Activated CD4-positive, alpha-beta T cell treated with anti-CD3 and anti-CD28 coated beads for 4 hours (primary cell): ENCODE results near the gene RBP4.

Experiments
- DNase-seq, 2 donors: peaks; one replicate each; pipeline ENCODE4 v3.0.0-alpha.2; 2020

Gene RBP4

DNA sequence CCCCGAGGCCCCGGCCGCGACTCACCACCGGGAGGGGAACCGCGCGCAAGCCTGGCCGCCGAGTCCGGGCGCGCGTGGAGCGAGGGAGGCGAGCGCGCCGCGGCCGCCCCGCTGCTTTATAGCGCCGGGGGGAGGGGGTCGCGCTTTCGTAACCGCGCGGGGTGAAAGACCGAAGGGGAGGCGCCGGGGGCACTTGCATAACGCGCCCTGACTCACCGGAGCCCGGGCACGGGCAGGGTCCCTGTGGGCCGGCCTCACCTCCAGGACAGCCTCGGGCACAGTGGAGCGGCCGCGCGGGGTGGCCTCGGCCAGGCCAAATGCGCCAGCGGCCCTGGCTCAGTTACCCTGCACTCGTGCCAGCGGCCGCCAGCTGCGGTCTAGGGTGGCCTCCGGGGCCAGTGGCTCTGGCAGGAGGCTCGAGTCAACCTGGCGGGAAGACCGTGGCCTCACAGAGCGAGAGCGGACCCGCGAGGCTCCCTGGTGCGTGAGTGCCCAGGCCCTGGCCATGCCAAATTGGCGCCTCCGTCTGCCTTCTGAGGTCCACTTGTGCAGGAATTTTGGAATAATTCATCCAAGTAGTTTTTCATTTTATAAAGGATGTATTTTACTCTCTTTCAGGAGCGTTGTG is at the start of gene RBP4:
RBP4 (minus strand) TSS at position 90 of the 628 bp plus-strand sequence. CDS start 207 bp downstream, outside the sequence.
- DNase-seq, result no peak

DNA sequence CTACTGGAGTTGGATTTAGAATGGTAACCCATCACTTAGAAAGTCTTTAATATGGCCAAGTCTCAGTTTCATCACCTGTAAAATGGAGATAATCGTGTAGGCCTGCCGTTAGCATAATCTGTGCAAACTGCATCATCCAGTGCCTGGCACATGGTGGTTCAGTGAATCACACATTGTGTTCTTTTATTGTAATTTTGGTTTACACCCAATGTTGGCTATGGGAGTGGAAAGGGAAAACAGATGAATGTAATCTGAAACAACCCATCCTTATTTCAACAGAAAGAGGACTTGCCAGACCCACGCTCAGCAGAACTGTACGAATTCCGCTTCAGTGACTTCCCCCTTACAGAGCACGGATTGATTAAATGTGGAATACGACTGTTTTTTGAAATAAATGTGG is 38.8 kb upstream of the RBP4 start:
- no peak for DNase-seq

DNA sequence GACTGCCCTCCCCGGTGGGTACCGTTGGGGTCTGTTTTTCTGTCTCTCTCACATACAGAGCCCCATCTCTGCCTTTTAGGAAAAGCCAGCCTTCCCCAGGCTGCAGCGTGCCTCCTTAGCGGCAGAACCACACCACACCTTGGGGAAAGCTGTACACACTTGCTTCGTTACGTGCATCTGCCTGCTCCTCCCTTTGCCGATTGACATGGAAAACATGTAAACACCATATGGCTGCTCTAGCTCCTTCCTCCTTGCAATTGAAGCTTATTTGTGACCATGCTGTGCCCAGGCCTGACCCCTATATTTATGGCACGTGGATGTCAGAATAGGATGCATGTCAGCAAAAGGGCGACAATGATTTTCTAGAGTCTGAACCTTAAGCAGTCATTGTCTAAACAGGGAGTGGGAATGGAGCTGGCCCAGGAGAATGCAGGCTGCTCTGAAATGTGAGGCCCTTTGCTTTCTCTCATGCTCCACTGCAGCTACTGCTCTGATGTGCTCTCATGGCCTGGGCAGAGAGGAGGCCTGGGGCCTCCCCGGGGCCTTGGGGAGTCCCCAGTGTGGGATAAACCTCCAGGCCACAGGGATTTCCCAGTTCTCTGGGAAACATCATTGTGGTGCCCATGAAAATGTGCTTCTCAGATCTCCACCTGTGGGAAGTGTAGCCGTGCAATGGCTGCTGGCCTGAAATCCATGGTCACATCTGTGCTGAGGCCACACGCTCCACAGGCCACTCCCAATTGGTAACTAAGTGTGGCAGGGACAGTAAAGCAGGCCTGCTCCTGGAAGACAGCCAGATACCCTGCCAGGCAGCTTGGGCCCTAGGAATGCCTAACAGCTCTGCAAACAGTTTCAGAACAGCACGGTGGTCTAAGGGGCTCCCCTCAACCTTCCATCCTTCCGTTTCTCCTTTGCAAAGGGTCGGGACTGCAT is 29.9 kb upstream of the RBP4 start:
- no peak for DNase-seq

DNA sequence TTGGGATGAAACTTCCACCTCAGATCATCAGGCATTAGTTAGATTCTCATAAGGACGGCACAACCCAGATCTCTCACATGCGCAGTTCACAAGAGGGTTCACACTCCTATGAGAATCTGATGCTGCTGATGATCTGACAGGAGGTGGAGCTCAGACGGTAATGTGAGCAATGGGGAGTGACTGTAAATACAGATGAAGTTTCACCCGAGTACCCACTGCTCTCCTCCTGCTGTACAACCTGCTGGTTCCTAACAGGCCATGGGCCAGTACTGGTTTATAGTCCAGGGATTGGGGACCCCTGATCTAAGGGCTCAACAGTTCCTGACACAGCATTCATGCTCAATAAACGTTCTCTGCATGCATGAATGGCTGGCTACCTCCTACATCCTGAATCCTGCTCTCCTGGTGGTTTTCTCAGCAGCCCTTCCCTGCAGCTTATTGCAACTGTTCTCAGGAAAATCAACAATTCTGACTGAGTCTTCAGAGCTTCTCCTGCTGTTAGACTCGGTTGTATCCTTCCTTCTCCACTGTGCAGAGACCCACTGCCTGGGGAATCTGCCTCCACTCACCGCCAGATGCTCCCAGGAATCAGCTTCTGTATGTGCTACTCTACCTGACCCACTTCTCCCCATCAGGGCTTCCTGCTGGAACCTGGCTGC is 28.7 kb upstream of the RBP4 start:
- DNase-seq, result no peak

DNA sequence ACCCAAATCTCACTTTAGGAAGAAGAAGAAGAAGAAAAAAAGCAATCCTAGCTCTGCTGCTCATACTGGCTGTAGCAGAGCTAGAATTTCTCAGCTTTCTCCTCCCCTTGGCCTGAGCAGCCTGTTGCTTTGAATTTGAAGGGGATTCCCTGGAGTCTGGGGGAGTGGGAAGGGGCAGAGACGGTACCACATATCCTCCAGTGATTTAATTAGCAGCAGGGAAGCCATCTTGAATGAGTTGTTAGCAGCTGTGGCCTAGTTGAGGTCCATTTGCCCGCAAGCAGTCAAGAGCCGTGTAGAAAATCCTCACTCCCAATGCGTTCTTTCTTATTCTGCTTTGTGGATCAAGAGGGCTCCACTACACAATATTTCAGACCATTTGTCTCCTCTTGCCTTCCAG is 27.8 kb upstream of the RBP4 start:
- DNase-seq, result no peak

DNA sequence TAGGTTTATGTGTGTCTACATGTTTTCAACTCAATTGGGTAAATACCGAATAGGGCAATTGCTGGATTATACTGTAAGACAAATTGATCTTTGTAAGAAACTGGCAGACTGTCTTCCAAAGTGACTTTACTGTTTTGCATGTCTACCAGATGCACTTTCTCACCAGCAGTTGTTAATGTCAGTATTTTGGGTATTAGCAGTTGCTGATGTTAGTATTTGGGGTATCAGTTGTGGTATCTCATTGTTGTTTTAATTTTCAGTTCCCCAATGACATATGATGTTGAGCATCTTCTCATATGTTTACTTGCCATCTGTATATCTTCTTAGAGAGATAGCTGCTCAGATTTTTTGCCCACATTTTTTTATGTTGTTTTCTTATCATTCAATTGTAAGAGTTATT is 21.9 kb upstream of the RBP4 start:
- DNase-seq, result no peak

DNA sequence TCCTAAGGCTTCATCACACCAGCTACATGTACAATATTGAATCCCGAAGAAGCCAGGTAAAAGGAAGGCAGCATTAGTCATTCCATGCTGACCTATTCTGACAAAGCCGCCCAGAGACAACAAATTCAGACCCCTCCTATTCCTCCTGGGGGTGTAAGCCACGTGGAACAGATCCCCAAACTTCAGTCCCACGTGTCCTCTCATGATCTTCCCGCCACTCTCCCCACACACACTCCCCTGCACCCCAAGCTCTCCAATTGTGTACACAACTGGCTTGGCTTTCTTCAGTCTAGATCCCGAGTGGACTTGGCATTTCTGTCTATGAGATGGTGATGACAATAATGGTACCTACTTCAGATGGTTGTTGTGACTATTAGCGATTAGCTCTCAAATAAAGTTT is 19.9 kb upstream of the RBP4 start:
- no peak for DNase-seq

DNA sequence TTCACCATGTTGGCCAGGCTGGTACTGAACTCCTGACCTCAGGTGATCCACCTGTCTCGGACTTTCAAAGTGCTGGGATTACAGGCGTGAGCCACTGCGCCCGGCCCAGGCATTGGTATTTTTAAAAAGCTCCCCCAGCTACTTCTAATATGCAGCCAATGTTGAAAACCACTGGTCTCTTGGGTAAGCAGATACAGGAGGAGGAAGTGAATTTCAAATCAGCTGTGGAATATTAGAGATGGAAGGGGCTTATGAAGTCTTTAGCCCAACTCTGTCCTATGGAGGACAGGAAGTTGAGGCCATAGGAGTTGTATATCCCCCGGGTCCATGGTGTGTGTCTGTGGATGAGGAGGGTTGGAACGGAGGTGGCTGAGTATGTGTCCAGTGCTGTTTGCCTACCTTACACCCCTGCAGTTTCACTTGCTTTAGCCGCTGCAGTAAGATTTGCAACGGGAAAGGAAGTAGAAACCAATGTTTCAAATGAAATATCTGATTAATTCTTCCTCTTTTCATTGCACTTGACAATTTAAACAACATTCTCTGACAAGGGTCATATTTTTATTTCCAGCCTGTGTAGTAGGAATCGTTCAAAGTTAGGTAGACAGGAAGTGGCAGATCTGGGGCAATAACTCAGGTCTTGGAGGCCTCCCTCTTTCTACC is 14.7 kb upstream of the RBP4 start:
- no peak for DNase-seq

DNA sequence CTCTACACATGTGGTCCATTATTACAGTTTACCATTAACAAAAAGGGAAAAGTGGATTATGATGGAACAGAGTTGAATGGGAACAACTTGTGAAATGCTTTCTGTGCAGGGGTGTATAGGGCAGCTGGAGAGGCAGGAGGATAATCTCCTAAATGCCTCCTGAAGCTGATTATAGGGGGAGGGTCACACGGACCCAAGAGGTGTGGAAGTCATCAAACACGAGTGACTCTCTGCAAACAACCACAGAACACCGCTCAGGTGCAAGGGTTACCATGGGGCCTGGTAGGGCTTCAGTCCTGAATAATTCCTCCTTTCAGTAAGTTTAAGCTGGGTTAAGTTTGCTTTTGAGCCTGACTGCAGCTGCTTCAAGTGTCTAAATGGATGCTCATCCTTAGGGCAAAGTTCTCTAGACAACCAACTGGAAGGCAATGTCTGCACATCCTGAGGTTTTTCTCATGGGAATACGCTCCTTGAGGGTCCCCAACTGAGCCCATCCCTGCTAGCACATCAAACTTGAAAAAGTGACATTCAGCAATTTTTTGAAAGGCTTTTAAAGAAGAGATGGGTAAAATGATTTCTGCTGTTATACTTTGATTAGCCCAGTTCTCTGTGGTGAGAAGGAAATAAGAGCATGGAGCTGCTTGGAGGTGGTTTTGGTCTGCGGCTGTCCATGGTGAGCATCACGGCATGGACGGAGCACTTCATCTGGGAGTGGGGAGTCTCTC is 13.2 kb upstream of the RBP4 start:
- DNase-seq, result no peak

DNA sequence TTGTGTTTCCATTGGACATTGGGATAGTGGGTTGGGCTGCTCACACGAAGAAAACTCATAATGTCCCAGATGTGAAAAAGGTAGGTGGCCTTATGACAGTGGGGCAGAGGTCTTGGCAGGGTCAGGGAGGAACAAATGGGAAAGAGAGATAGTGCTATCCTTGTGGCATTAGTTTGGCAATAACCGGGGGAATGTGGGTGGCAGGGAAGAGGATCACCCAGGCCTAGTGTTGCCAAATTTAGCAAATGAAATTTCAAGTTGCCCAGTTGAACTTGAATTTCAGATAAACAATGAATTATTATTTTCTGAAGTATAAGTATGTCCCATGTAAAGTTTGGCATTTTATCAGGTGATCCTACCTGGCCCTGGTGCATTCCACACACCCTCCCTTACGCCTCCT is 12.1 kb upstream of the RBP4 start:
- DNase-seq, result no peak

DNA sequence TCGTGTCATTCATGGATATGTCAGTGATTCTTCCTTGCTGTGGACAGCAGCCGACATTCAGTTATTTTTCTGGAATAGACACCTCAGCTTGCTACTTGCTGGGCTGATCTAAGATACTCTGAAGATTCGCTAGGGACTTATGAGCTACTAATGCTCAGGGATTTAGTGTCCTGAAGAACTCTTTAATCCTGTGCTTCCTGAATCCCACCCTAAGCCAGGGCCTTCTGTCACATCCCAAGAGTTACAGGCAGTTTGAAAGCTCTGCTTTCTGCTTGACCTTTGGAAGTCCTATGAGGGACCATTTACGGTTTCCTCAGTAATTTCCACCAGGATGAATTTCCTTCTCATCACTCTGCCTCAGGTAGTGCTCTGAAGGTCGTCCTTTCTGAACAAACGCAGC is 11.3 kb upstream of the RBP4 start, which contains the start of gene PDE6C:
PDE6C (plus strand) TSS at position 227 of the 400 bp plus-strand sequence. CDS start 189 bp downstream, outside the sequence.
- no peak for DNase-seq

DNA sequence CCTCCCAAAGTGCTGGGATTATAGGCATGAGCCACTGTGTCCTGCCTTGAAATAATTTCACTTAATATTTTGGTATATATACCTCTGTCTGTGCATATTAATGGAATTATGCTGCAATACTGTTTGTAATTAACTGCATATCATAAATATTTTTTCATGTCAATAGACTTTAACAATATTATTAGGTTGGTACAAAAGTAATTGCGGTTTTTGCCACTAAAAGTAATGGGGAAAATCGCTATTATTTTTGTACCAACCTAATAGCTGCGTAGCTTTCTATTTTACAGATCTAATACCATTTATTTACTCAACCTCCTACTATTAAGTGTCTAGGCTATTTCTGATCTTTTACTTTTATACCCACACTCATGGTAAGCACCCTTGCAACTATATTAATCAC is 7.4 kb upstream of the RBP4 start:
- DNase-seq, result no peak

DNA sequence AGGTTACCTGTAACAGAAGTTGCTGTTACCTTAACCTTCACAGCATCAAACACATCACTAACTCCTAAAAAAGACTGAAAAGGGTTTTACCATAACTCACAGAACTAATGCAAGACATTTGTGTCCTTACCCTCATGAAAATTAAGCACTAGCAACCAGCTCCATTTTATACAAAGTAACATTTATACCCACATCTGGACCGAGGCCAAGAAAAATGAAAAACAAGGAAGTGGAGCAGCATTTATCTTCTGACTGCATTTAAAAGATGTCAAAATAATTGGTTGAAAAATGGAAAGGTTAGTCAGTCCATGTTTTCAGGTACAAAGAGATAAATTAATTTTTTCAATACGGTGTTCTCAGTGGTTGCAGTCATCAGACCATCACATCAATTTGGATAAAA is 3.1 kb upstream of the RBP4 start:
- DNase-seq, result no peak

DNA sequence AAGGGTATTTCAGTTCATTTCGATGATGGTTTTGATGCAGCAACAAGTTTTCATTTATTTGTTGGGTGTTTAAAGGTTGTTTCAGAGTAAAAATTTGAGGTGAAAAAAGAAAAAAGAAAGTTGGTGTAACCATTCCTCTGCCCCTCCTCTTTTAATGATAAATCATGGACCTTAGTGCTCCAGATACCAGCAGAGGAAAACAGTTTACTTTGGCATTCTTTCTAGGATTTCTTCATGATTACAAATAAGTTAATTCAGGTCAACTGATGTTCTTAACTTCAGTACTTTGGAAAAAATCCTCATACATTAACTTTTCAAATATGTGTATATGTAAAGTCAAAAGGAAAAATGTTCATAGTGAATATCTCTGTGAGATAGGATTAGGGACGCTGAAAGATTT is 2.0 kb upstream of the RBP4 start:
- no peak for DNase-seq

DNA sequence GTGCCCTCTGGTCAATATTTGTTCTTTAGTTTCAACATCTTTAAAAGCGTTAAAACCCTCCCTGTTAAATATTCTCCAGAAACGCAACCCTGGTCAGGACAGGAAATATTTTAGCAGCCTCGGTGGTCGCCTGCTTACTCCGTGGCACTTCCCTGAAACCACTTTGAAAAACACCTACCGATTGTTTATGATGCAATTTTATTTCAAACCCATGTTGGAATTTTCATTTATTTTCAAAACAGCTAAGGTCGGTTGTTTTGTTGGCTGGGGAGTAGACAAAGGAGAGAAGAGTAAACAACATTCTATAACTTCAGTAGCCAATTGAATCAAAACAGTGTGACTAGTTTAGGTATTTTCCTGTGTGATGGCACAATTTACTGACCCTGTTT is 733 bp upstream of the RBP4 start:
- DNase-seq, result no peak

DNA sequence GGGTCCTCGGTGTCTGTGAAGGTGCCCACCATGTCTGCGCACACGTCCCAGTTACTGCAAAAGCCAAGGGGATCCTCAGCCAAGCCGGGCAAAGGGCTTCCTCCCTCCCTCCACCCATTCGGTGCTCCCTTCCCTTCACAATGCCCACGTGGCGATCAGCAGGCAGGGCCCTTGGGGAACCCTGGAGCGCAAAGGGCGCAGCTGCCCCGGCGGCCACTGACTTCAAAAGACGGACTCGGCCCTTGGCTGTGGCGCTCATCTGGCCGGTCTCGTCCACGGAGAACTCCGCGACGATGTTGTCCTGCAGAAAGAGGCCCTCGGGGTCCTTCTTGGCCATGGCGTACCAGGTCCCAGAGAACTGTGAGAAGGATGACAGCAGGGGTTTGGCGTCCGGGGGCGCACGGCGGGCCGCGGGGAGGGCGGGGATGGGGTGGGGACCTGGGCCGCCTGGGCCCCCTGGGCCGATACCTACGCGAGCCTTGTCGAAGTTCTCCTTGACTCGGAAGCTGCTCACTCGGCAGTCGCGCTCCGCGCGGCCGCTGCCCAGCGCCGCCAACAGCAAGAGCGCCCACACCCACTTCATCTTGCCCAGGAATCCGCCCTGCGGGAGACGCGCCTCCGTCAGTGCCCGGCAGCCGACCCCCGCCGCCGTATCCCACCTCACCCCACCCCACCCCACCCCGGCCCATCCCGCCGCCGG is 439 bp downstream of the RBP4 start:
- DNase-seq, result no peak

DNA sequence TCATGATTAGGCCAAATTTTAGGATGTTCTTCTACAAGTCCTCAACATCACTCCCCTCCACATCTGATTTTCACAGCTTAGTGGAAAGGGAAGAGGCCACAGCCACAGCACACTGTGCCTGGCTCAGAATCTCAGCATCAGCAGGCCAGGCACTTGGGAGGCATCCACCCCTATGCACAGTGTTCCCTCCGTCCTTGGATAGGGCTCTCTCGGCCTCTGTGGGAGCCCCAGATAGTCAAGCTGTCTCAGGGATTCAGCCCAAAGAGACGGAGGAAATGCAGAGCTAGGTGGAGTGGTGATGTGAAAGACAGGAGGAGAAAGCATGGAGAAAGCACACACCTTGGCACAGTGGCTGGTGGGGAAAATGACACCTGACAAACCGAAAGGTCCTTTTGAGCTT is 1.3 kb downstream of the RBP4 start:
- DNase-seq, result no peak

DNA sequence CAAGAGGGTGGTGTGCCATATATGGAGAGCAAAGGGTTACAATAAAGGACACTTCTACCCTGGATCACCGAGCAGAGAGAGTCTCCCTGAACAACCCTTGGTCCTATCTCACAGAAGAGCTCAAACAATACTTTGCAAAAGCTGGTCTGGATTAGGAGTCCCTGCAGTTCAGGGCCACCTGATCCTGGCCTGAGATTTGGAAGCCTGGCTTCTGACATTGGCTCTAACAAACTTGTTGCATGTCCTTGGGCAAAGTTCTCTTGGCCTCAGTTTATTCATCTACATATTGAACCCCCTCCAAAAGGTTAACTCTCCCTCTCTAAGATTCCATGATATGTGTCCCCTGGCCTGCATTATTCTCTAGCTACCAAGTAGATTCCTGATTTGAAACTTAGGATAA is 1.7 kb downstream of the RBP4 start:
- DNase-seq, result no peak

DNA sequence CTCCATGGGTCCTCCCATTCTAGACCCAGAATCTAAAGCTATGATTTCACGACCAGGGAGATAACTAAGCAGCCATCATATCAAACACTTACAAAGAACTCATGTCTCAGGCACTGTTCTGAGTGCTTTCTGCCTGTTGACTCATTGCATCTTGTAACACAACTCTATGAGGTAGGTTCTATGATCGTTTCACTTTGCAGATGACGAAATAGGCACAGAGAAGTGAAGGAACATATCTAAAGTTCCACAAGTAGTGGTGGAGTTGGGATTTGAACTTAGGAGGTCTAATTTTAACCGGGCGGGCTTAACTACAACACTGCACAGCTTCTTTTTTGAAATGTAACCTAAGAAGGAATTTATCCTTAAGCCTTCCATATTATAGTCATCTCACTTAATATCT is 2.9 kb downstream of the RBP4 start:
- DNase-seq, result no peak

DNA sequence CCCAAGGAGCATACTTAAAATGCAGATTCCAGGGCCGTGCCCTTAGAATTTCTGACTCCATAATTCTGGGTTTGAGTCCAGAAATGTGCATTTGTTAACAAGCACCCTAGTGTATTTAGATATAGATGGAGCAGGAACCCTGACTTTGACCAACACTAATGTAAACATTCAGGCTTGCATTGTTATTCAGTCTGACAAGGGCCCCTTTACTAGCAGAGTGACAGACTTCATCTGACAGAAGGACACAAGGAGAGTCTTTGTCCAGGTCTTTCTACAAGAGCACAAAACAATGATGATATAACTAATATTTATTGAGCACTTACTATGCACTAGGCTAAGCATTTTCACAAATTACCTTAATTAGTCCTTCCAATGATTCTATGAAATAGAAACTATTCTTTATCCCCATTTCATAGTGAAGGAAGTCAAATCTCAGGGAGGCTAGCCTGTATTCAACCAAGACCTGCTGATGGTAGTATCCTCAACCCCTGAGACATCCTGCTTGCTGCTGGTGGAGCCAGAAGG is 3.9 kb downstream of the RBP4 start:
- DNase-seq, result no peak

DNA sequence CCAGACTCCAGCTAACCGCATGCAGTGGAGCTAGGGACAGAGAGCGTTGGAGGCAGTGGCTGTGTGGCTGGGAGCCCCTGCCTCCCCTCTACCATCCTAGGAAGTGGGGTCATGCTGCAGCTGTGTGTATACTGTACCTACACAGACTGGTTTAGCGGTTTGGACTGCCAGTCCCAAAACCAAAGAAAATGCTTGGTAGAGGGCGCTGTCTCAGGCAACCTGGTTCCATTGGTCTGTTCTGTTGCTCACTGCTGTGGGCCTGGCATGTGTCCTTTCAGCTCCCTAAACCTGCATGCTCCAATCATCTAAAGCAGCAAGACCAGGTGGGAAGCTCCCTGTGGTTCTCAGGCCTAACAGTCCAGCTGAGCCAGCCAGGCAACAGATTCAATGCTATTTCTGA is 4.5 kb downstream of the RBP4 start:
- no peak for DNase-seq
